NCI-H1048 (cell line): ENCODE measurements around the gene GPRASP2.

Source experiments
- DNase-seq: peaks from one replicate; lab custom pipeline; 2025; lab: John Stamatoyannopoulos, UW

GPRASP2 gene

DNA sequence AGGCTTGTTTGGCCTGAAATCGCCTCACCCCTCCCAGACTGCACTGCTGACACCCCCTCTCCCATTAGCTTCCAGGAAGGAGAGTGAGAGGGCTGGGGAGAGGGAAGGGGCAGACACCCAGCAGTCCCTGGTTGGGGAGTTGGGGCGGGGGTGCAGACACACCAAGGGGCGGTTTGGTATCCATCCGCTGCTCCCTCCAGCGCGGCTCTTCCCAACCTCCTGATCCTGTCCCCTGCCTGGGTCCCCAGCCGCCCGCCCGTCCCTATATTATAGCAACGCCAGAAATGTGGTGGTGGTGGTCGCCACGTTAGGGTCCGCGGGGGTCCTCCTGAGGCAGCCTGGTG, 33.2 kb downstream of the GPRASP2 start:
- DNase-seq = no peak

- DNase-seq = no peak
These were observed 33.8 kb downstream of the GPRASP2 start for GRCh38 chrX:102745857-102746584.

GRCh38 chrX:102765217-102765616, 53.0 kb downstream of the GPRASP2 start:
- no peak for DNase-seq

DNA sequence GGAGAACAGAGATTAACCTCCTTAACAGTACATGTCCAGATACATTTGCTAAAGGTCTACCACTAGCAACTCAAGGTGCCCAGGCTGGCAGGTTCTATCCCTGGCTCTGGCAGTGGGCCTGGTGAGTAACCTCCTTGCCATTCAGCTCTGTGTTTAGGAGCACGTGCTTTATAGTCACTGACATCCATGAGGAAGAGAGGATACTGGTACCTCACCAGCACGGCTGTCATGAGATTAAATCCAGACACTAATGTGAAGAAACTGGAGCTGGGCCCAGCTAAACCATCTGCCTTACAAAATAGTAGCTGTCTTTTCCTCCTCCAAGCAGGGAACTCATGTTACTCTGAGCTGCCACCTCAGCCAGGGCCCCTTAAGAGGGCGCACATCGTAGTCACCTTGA, 53.6 kb downstream of the GPRASP2 start:
- DNase-seq = no peak

DNA sequence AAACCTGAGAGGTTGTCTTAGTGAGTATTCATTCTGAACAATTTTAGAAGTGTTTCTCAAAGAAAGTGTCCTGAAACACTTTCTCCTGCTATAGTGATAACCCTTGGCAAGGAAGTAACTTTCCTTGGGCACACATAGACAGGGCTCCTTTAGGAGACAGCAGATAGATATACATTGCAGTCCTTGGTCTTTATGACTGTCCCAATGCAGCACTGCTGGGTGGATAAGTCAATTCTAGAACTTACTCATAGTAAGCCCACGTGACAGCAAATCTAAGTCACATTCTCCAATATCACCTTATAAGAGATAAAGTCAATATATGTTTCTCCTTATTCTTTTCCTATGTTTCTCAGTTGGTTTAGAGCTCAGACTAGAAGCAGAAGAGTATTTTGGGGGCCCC, 55.0 kb downstream of the GPRASP2 start:
- no peak for DNase-seq
